Measurements from ENCODE around the gene OR13J1.
"Not testable (repeated sequence)": the region's sequence is repeated elsewhere in the genome, so short reads cannot be mapped to it uniquely, and the experiment has no call there.

DNA sequence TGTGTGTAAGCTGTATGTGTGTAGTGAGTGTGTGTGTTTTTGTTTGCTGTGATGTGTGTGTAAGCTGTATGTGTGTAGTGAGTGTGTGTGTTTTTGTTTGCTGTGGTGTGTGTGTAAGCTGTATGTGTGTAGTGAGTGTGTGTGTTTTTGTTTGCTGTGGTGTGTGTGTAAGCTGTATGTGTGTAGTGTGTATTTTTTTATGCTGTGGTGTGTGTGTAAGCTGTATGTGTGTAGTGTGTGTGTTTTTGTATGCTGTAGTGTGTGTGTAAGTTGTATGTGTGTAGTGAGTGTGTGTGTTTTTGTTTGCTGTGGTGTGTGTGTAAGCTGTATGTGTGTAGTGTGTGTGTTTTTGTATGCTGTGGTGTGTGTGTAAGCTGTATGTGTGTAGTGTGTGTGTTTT, 43.2 kb upstream of the OR13J1 start:
- TF ChIP-seq EZH2 (IDR thresholded peaks at IDR 0.05; ENCODE audit: borderline replicate concordance, low read depth, low read length, poor library complexity, severe bottlenecking), result not testable (repeated sequence)
- TF ChIP-seq, protein P1, sequence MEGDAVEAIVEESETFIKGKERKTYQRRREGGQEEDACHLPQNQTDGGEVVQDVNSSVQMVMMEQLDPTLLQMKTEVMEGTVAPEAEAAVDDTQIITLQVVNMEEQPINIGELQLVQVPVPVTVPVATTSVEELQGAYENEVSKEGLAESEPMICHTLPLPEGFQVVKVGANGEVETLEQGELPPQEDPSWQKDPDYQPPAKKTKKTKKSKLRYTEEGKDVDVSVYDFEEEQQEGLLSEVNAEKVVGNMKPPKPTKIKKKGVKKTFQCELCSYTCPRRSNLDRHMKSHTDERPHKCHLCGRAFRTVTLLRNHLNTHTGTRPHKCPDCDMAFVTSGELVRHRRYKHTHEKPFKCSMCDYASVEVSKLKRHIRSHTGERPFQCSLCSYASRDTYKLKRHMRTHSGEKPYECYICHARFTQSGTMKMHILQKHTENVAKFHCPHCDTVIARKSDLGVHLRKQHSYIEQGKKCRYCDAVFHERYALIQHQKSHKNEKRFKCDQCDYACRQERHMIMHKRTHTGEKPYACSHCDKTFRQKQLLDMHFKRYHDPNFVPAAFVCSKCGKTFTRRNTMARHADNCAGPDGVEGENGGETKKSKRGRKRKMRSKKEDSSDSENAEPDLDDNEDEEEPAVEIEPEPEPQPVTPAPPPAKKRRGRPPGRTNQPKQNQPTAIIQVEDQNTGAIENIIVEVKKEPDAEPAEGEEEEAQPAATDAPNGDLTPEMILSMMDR (conservative IDR thresholded peaks at IDR 0.05; ENCODE audit: low read depth, low read length), result not testable (repeated sequence)

Measured in A673 (cell line).